HepG2 (cell line): Measurements from ENCODE around the gene TTLL7.
"Not testable (repeated sequence)": the region's sequence is repeated elsewhere in the genome, so short reads cannot be mapped to it uniquely, and the experiment has no call there.

Experiments used
- BHLHE40 ChIP-seq: IDR thresholded peaks from 2 replicates; pipeline ENCODE4 v1.6.1; 2011; ENCODE audit warnings: low read length, improper control_type of control experiment
- CBFB ChIP-seq: sonication (generic); formaldehyde crosslinking; IDR thresholded peaks from 2 replicates; pipeline ENCODE4 v1.4.0; 2020; ENCODE audit warnings: missing genetic modification reagents
- EZH2 ChIP-seq: conservative IDR thresholded peaks from 2 replicates; pipeline ENCODE4 v1.6.1; 2012; ENCODE audit warnings: mild to moderate bottlenecking, low read depth, low read length, moderate library complexity
- FOXM1 ChIP-seq: sonication (generic); formaldehyde crosslinking; IDR thresholded peaks from 2 replicates; pipeline ENCODE4 v1.5.0; 2020; ENCODE audit warnings: missing genetic modification reagents
- MAFG ChIP-seq: sonication (generic); formaldehyde crosslinking; IDR thresholded peaks from 2 replicates; pipeline ENCODE4 v1.5.1; 2020; ENCODE audit warnings: mild to moderate bottlenecking, missing genetic modification reagents
- SMARCC2 ChIP-seq: fragments of 450-650 bp; IDR thresholded peaks from 2 replicates; pipeline ENCODE4 v1.6.1; 2017; ENCODE audit warnings: antibody characterized with exemption, mild to moderate bottlenecking
- ZIK1 ChIP-seq: sonication (generic); formaldehyde crosslinking; IDR thresholded peaks from 2 replicates; pipeline ENCODE4 v1.5.0; 2020; ENCODE audit warnings: mild to moderate bottlenecking, low read depth, missing genetic modification reagents, borderline replicate concordance
- ZNF546 ChIP-seq: sonication (generic); formaldehyde crosslinking; conservative IDR thresholded peaks from 2 replicates; pipeline ENCODE4 v1.8.1; 2023; ENCODE audit warnings: mild to moderate bottlenecking, missing genetic modification reagents
- TF ChIP-seq, protein P1 (sequence below): sonication (generic); formaldehyde crosslinking; IDR thresholded peaks from 2 replicates; pipeline ENCODE4 v1.4.0; 2020; ENCODE audit warnings: missing genetic modification reagents
- TF ChIP-seq, protein P2 (sequence below): sonication (generic); formaldehyde crosslinking; IDR thresholded peaks from 2 replicates; pipeline ENCODE4 v1.8.1; 2023; ENCODE audit warnings: mild to moderate bottlenecking, missing genetic modification reagents
- TF ChIP-seq, protein P3 (sequence below): sonication (generic); formaldehyde crosslinking; IDR thresholded peaks from 2 replicates; pipeline ENCODE4 v1.5.0; 2020; ENCODE audit warnings: mild to moderate bottlenecking, missing genetic modification reagents, moderate library complexity

DNA sequence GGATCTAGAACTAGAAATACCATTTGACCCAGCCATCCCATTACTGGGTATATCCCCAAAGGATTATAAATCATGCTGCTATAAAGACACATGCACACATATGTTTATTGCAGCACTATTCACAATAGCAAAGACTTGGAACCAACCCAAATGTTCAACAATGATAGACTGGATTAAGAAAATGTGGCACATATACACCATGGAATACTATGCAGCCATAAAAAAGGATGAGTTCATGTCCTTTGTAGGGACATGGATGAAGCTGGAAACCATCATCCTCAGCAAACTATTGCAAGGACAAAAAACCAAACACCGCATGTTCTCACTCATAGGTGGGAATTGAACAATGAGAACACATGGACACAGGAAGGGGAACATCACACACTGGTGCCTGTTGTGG lies 82.8 kb downstream of the TTLL7 start:
- not testable (repeated sequence) for TF ChIP-seq CBFB (CRISPR knock-in tag); ZIK1 (CRISPR knock-in tag); BHLHE40; ZNF546 (CRISPR knock-in tag); SMARCC2; FOXM1 (CRISPR knock-in tag); MAFG (CRISPR knock-in tag); EZH2
- TF ChIP-seq, protein P1, sequence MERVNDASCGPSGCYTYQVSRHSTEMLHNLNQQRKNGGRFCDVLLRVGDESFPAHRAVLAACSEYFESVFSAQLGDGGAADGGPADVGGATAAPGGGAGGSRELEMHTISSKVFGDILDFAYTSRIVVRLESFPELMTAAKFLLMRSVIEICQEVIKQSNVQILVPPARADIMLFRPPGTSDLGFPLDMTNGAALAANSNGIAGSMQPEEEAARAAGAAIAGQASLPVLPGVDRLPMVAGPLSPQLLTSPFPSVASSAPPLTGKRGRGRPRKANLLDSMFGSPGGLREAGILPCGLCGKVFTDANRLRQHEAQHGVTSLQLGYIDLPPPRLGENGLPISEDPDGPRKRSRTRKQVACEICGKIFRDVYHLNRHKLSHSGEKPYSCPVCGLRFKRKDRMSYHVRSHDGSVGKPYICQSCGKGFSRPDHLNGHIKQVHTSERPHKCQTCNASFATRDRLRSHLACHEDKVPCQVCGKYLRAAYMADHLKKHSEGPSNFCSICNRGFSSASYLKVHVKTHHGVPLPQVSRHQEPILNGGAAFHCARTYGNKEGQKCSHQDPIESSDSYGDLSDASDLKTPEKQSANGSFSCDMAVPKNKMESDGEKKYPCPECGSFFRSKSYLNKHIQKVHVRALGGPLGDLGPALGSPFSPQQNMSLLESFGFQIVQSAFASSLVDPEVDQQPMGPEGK (CRISPR knock-in tag) = not testable (repeated sequence)
- TF ChIP-seq, protein P2, sequence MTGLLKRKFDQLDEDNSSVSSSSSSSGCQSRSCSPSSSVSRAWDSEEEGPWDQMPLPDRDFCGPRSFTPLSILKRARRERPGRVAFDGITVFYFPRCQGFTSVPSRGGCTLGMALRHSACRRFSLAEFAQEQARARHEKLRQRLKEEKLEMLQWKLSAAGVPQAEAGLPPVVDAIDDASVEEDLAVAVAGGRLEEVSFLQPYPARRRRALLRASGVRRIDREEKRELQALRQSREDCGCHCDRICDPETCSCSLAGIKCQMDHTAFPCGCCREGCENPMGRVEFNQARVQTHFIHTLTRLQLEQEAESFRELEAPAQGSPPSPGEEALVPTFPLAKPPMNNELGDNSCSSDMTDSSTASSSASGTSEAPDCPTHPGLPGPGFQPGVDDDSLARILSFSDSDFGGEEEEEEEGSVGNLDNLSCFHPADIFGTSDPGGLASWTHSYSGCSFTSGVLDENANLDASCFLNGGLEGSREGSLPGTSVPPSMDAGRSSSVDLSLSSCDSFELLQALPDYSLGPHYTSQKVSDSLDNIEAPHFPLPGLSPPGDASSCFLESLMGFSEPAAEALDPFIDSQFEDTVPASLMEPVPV (CRISPR knock-in tag) = not testable (repeated sequence)
- TF ChIP-seq, protein P3, sequence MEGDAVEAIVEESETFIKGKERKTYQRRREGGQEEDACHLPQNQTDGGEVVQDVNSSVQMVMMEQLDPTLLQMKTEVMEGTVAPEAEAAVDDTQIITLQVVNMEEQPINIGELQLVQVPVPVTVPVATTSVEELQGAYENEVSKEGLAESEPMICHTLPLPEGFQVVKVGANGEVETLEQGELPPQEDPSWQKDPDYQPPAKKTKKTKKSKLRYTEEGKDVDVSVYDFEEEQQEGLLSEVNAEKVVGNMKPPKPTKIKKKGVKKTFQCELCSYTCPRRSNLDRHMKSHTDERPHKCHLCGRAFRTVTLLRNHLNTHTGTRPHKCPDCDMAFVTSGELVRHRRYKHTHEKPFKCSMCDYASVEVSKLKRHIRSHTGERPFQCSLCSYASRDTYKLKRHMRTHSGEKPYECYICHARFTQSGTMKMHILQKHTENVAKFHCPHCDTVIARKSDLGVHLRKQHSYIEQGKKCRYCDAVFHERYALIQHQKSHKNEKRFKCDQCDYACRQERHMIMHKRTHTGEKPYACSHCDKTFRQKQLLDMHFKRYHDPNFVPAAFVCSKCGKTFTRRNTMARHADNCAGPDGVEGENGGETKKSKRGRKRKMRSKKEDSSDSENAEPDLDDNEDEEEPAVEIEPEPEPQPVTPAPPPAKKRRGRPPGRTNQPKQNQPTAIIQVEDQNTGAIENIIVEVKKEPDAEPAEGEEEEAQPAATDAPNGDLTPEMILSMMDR (CRISPR knock-in tag) = not testable (repeated sequence)
